Psoas muscle (tissue), 7 donors: Measurements from ENCODE around the gene SCP2D1. TPM values are rescaled to one million over a fixed set of nuclear protein-coding genes. Genes with fewer than 3 reads are reported as not detected.

Experiments
- polyA plus RNA-seq, 3 donors: library from polyadenylated mRNA; stranded (reverse); fragments of 200-250 nt; gene quantifications; one replicate each; pipeline ENCODE4 v1.2.3, GENCODE V29; 2013
- total RNA-seq, 4 donors: library from RNA; stranded (reverse); fragmentation: NEBNext Ultra II Directional in 2 of 4; extraction: Animal tissue kit (Norgen Biotek cat#: 25700) in 2 of 4; gene quantifications; one replicate each; pipeline versions ENCODE4 v1.2.1 to v1.2.4, GENCODE V29; 2021 to 2023
- donor health status: healthy with polysubstance abuse.
- donor health status: DM: no; HTN: no; CAD: no; lungs with moderate emphysema.
- donor health status: Bipolar disorder and iron deficiency.
- donor health status: healthy.
- donor health status: DM: no; HTN: no; CAD: no.
- donor health status: DM: no; HTN: no; CAD: no.
- donor health status: DM: yes; HTN: yes; CAD: no.

The SCP2D1 gene
- total and polyA plus RNA-seq, 7 donors: not detected

Other genes starting within 250 kb of the SCP2D1 start
- 100 to 1,000 TPM; 107 to 163 (median 133) TPM for gene SMIM26, start 246.4 kb upstream of the SCP2D1 start, total RNA-seq
- gene SMIM26, start 246.4 kb upstream of the SCP2D1 start, polyA plus RNA-seq: 100 to 1,000 TPM; 216 to 273 (median 253) TPM
- 10 to 100 TPM; 16.9 to 19.5 (median 18.5) TPM for gene DTD1, start 225.7 kb upstream of the SCP2D1 start, total RNA-seq
- 10 to 100 TPM; 12.4 to 20.7 (median 18.2) TPM for gene DTD1, start 225.7 kb upstream of the SCP2D1 start, polyA plus RNA-seq